ENCODE measurements around the gene CLPTM1L. TPM values are rescaled to one million over a fixed set of nuclear protein-coding genes. Genes with fewer than 3 reads are reported as not detected.

The CLPTM1L gene
- polyA plus RNA-seq, 3 donors: 14.1 to 76.2 (median 35.0) TPM

GRCh38 chr5:1368756-1369155 is 23.9 kb upstream of the CLPTM1L start:
- Mint-ChIP-seq H3K9me3 (no peaks in the 10 kb centered on the region), H3K4me3 (no peak overlapping the region), H3K27me3 (ENCODE audit: low read depth in 3 of 3) (peaks cover 17 to 31% (median 23%) of the 10 kb centered on the region in 3 donors), H3K4me1 (peaks cover 4% of the 10 kb centered on the region), H3K27ac (no peak overlapping the region), H3K36me3 (no peaks in the 10 kb centered on the region)
- Histone ChIP-seq H2AFZ (ENCODE audit: insufficient read depth, low read depth, low read length, poor library complexity, severe bottlenecking) (no peak overlapping the region), H3K9ac (ENCODE audit: insufficient read depth, low read length, poor library complexity, severe bottlenecking) (no peak overlapping the region), H3K79me2 (ENCODE audit: insufficient read depth, low read length) (no peaks in the 10 kb centered on the region), H3K9me3 (replicated peaks in 1 of 2; ENCODE audit: control insufficient read depth in 1 of 2, insufficient read depth in 1 of 2, low read length in 2 of 2) (no peaks in the 10 kb centered on the region), H3K27ac (ENCODE audit: low read depth in 1 of 2, low read length in 2 of 2) (no peak overlapping the region), H3K4me2 (replicated peaks; ENCODE audit: extremely low read depth, low read length, poor library complexity, severe bottlenecking) (no peak overlapping the region), H3K36me3 (replicated peaks in 1 of 2; ENCODE audit: control insufficient read depth in 1 of 2, insufficient read depth in 2 of 2, low read length in 2 of 2) (no peaks in the 10 kb centered on the region), H3K4me3 (replicated peaks in 1 of 3; ENCODE audit: low read depth in 2 of 3, low read length in 3 of 3) (no peak overlapping the region), H3K4me1 (ENCODE audit: control insufficient read depth in 1 of 2, insufficient read depth in 2 of 2, low read length in 2 of 2) (no peaks in the 10 kb centered on the region), H3K27me3 (ENCODE audit: control insufficient read depth in 2 of 2, insufficient read depth in 2 of 2, low read length in 2 of 2) (no peaks in the 10 kb centered on the region), H4K20me1 (ENCODE audit: insufficient read depth, low read length) (no peaks in the 10 kb centered on the region)
- 100% methylated on average over 1 of the region's 4 CpGs for WGBS (ENCODE audit: insufficient coverage)
- DNase-seq: no peak
- intact Hi-C loops (cut with micrococcal nuclease): no loop called here
- no peak for TF ChIP-seq CTCF (IDR thresholded peaks at IDR 0.05)

- Mint-ChIP-seq H3K36me3 (no peaks in the 10 kb centered on the region), H3K4me1 (peaks cover 4% of the 10 kb centered on the region), H3K9me3 (no peaks in the 10 kb centered on the region), H3K27ac (no peak overlapping the region), H3K4me3 (no peak overlapping the region), H3K27me3 (ENCODE audit: low read depth in 3 of 3) (peaks cover 17 to 32% (median 25%) of the 10 kb centered on the region in 3 donors)
- intact Hi-C loops (cut with micrococcal nuclease): no loop called here
- no peak overlapping the region for H3K4me2 ChIP-seq (replicated peaks; ENCODE audit: extremely low read depth, low read length, poor library complexity, severe bottlenecking)
- H3K4me1 ChIP-seq (ENCODE audit: control insufficient read depth in 1 of 2, insufficient read depth in 2 of 2, low read length in 2 of 2): no peaks in the 10 kb centered on the region
- H4K20me1 ChIP-seq (ENCODE audit: insufficient read depth, low read length): no peaks in the 10 kb centered on the region
- no peaks in the 10 kb centered on the region for H3K36me3 ChIP-seq (replicated peaks in 1 of 2; ENCODE audit: control insufficient read depth in 1 of 2, insufficient read depth in 2 of 2, low read length in 2 of 2)
- 100% methylated on average over 5 of the region's 7 CpGs for WGBS (ENCODE audit: insufficient coverage)
- DNase-seq: no peak
- no peaks in the 10 kb centered on the region for H3K9me3 ChIP-seq (replicated peaks in 1 of 2; ENCODE audit: control insufficient read depth in 1 of 2, insufficient read depth in 1 of 2, low read length in 2 of 2)
- H3K27ac ChIP-seq (ENCODE audit: low read depth in 1 of 2, low read length in 2 of 2): no peak overlapping the region
- no peaks in the 10 kb centered on the region for H3K79me2 ChIP-seq (ENCODE audit: insufficient read depth, low read length)
- no peak overlapping the region for H2AFZ ChIP-seq (ENCODE audit: insufficient read depth, low read depth, low read length, poor library complexity, severe bottlenecking)
- H3K4me3 ChIP-seq (replicated peaks in 1 of 3; ENCODE audit: low read depth in 2 of 3, low read length in 3 of 3): no peak overlapping the region
- H3K27me3 ChIP-seq (ENCODE audit: control insufficient read depth in 2 of 2, insufficient read depth in 2 of 2, low read length in 2 of 2): no peaks in the 10 kb centered on the region
- H3K9ac ChIP-seq (ENCODE audit: insufficient read depth, low read length, poor library complexity, severe bottlenecking): no peak overlapping the region
- TF ChIP-seq CTCF (IDR thresholded peaks at IDR 0.05): no peak
Measured at GRCh38 chr5:1368236-1368635, 23.3 kb upstream of the CLPTM1L start.
